GM19193 (cell line): ENCODE data around the gene WDFY3.

ENCODE experiments used
- POLR2A ChIP-seq: IDR thresholded peaks from 4 replicates; pipeline ENCODE4 v1.6.1; 2011; ENCODE audit not compliant: insufficient read depth, insufficient read length; ENCODE audit errors: extremely low read depth

The WDFY3 gene, protein sequence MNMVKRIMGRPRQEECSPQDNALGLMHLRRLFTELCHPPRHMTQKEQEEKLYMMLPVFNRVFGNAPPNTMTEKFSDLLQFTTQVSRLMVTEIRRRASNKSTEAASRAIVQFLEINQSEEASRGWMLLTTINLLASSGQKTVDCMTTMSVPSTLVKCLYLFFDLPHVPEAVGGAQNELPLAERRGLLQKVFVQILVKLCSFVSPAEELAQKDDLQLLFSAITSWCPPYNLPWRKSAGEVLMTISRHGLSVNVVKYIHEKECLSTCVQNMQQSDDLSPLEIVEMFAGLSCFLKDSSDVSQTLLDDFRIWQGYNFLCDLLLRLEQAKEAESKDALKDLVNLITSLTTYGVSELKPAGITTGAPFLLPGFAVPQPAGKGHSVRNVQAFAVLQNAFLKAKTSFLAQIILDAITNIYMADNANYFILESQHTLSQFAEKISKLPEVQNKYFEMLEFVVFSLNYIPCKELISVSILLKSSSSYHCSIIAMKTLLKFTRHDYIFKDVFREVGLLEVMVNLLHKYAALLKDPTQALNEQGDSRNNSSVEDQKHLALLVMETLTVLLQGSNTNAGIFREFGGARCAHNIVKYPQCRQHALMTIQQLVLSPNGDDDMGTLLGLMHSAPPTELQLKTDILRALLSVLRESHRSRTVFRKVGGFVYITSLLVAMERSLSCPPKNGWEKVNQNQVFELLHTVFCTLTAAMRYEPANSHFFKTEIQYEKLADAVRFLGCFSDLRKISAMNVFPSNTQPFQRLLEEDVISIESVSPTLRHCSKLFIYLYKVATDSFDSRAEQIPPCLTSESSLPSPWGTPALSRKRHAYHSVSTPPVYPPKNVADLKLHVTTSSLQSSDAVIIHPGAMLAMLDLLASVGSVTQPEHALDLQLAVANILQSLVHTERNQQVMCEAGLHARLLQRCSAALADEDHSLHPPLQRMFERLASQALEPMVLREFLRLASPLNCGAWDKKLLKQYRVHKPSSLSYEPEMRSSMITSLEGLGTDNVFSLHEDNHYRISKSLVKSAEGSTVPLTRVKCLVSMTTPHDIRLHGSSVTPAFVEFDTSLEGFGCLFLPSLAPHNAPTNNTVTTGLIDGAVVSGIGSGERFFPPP (N-terminal part only)

GRCh38 chr4:84966382-84967242, at the start of gene WDFY3:
Gene WDFY3 (minus strand): TSS chr4:84966690. CDS start chr4:84860591, 106,099 bp downstream.
- no peak for TF ChIP-seq POLR2A

DNA sequence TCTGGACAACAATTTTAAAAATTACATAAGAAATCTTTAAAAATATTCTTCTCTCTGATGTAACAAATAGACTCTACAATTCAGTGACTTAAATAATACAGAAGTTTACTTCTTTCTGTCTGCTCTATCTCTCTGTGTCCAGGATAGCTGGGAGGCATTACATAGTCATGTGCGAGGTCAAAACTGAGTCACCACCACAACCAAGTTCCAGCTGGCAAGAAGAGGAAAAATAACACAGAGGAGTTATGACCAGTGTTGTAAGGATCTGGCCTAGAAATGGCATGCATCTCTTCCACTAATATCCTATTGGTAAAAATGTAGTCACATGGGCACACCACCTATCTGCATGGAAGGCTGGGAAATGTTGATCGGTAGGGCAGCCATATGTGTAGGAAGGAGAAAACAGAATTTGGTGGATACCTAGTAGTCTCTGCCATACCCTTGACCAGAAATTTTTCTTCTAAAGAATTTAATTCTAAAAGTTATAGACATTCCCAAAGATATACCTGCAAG, 39.4 kb upstream of the WDFY3 start:
- no peak for TF ChIP-seq POLR2A

DNA sequence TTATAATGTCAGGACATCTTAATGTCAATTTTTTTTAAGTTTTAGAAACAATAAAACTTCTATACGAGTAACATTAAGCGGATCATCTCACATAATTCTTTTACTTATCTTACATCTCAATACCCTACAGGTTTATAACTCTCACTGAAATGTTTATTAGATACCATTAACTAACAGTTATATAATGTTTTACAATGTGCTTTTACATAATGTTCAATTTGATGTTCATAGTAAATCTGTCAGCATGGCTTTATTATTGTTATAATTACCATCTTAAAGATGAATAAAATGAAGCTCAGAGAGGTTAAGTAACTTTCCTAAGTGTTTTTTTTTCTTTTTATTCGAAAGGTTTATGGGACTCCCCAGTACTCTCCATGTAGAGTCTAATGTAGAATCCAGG, 33.9 kb upstream of the WDFY3 start:
- no peak for TF ChIP-seq POLR2A

DNA sequence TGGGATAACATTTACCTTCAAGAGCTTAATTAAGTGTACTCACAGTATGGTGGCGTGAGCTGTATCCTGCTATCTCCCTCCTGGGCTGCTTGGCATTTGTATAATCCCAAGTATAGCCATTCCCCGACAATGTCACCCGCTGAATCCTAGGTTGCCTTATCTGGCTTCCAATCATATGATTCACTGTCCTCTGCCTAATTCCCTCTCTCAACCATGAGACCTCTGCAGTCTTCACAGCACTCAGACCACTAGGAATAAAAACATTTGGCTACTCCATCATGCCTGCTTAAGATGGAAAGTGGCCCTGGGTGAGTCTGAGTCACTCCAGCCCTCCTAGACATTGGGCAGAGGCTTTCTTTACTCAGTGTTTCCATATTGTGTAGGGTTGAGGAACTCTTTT, 28.9 kb upstream of the WDFY3 start:
- no peak for TF ChIP-seq POLR2A

- no peak for TF ChIP-seq POLR2A
These were observed 27.8 kb upstream of the WDFY3 start for GRCh38 chr4:84994280-84994679.

- TF ChIP-seq POLR2A, result no peak
These were observed 19.5 kb upstream of the WDFY3 start for GRCh38 chr4:84985952-84986351.

DNA sequence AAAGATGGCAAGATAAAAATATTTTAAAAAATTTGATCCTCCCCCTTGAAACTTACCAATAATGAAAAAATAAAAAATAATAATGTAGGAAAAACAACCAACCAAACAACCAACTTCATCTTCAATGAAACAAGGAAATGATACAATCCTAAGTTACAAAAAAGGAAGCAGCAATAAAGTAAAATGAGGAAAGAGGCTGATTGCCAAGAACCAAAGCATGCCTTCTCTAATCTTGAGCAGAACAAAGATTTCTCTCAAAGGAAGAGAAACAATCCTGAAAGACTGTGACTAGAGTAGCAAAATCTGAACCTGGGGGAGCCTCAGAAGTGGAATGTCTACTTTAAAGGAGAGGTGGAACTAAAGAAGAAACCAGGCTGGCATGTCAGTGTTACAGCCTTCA, 10.9 kb upstream of the WDFY3 start:
- no peak for TF ChIP-seq POLR2A

DNA sequence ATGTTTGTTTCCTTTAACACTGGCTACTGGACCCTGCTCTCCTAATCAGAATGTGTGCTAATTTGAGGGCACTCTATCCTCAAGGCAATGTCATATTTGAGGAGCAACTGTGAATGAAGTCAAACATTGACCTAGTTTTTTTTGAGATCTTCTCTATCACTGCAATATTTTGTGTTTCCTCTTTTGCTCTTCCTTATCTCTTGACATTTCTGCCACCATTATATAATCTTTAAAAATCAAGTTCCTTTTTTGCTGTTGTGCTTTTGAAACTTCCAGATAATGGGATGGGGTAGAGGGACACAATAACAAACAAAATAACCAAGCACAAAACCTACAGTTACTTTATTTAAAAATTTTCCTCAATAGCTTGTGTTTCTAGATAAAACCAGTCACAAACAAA, 7.4 kb upstream of the WDFY3 start:
- no peak for TF ChIP-seq POLR2A

DNA sequence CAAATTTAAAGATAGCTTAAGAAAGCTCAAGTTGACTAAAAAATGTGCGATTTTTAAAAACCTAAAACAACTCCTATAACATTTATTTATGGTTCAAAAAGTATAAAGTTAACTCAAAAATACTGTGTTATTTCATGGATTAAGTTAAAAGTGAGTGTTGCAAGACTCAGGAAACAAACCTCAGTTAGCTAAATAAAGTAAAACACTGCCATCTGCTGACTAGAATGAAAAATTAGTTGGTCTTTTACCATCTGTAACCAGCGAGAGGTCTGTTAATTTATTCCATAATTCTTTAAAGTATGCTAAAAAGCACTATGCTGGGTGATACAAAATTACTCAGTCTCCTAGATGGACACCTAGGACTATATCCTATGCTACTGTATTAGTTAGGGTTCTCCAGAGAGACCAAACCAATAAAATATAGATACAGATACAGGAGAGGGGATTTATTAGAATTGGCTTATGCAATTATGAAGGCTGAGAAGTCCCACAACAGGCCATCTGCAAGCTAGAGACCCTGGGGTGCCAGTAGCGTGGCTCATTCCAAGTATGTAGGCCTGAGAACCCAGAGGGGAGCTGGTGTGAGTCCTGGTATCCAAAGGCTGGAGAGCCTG, 4.9 kb upstream of the WDFY3 start:
- TF ChIP-seq POLR2A, result no peak

DNA sequence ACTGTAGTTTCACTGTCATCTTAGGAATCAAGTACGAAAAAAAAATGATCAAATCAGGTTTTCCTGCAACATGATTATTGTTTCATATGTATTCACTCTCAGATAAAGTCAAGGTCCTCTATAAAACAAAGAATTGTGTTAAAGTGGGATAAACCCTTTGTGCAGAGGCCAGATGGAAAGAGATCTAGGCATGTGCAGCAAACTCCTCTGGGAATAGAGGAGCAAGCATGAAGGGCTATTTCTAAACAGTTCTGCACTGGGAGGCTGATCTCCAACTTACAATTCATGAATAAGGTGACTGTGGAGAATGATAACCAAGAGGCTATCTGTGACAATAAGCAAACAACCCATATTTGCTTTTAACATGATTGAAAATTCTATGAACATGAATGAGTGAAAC, 2.4 kb upstream of the WDFY3 start:
- TF ChIP-seq POLR2A, result no peak

GRCh38 chr4:84967243-84967690, 777 bp upstream of the WDFY3 start:
- no peak for TF ChIP-seq POLR2A

GRCh38 chr4:84965553-84966381, 723 bp downstream of the WDFY3 start:
- no peak for TF ChIP-seq POLR2A

- TF ChIP-seq POLR2A, result no peak
These were observed 1.4 kb downstream of the WDFY3 start for GRCh38 chr4:84964995-84965552.

GRCh38 chr4:84962102-84962501, 4.4 kb downstream of the WDFY3 start:
- no peak for TF ChIP-seq POLR2A
